ENCODE data around the gene NPY4R2.
"Not testable (repeated sequence)": the region's sequence is repeated elsewhere in the genome, so short reads cannot be mapped to it uniquely, and the experiment has no call there.

- not testable (repeated sequence) for TF ChIP-seq CTCF (conservative IDR thresholded peaks at IDR 0.05); ZFX (IDR thresholded peaks at IDR 0.05)
These were observed at the start of gene NPY4R2 for GRCh38 chr10:47918475-47918874.

Measured in C4-2B (cell line).